GM12878 (cell line): ENCODE measurements around the gene SRD5A1. TPM values are rescaled to one million over a fixed set of nuclear protein-coding genes. Genes with fewer than 3 reads are reported as not detected.

Experiments
- ATAC-seq: fragments of 200-7000 bp; cut with Tn5 transposase; 3 replicates; pipeline ENCODE4 v1.9.1; 2020; ENCODE audit warnings: mild to moderate bottlenecking, moderate library complexity
- BruUV-seq: library from RNA; stranded (reverse); fragments of 400-500 nt; replicated peaks from 2 replicates; lab custom pipeline; 2021; lab: Mats Ljungman, UMichigan
- CTCF ChIA-PET: fragments of 300-600 bp; sonication (Branson Sonifier 250); formaldehyde crosslinking; extraction: SDS; loops from one replicate; lab custom pipeline; 2021; ENCODE audit warnings: inconsistent platforms; lab: Yijun Ruan, JAX
- POLR2A ChIA-PET: fragments of 350-600 bp; formaldehyde crosslinking; extraction: SDS; loops from one replicate; lab custom pipeline; 2021; ENCODE audit warnings: inconsistent platforms; lab: Charles Lee
- RAD21 ChIA-PET: fragments of 300-600 bp; sonication (Branson Sonifier 250); formaldehyde crosslinking; loops from one replicate; lab custom pipeline; 2023; ENCODE audit warnings: antibody characterized with exemption; ENCODE audit not compliant: unreplicated experiment; lab: Charles Lee
- SMC1A ChIA-PET: fragments of 300-600 bp; sonication (Branson Sonifier 250); formaldehyde crosslinking; loops from one replicate; lab custom pipeline; 2023; ENCODE audit not compliant: unreplicated experiment, uncharacterized antibody; lab: Charles Lee
- DNase-seq: peaks from one replicate; pipeline ENCODE4 v3.0.0-alpha.2; 2011; ENCODE audit warnings: low read depth, low spot score
- FAIRE-seq: peaks from 3 replicates; lab custom pipeline; 2011; peaks lifted over from hg19 to GRCh38; lab: Jason Lieb, UNC
- H2AFZ ChIP-seq: 2 replicates; pipeline ENCODE4 v1.6.0; 2011; ENCODE audit warnings: low read depth, low read length, control low read depth; ENCODE audit not compliant: control insufficient read depth
- H3K27ac ChIP-seq: 2 replicates; pipeline ENCODE4 v1.5.1; 2011; ENCODE audit warnings: control low read depth; ENCODE audit not compliant: control insufficient read depth, insufficient read depth
- H3K27me3 ChIP-seq, 2 experiments: replicated peaks in 1 of 2; 2 replicates each; pipeline versions ENCODE4 v1.6.0 to v1.6.1; 2011; ENCODE audit warnings: low read length in 1 of 2; ENCODE audit not compliant: control insufficient read depth in 2 of 2, insufficient read depth in 2 of 2
- H3K36me3 ChIP-seq, 2 experiments: 2 replicates each; pipeline ENCODE4 v1.5.1; 2011; ENCODE audit warnings: low read length in 1 of 2; ENCODE audit not compliant: control insufficient read depth in 2 of 2, insufficient read depth in 2 of 2
- H3K4me1 ChIP-seq: 2 replicates; pipeline ENCODE4 v1.6.1; 2011; ENCODE audit warnings: mild to moderate bottlenecking, low read length, moderate library complexity, mixed read lengths; ENCODE audit not compliant: control insufficient read depth, insufficient read depth
- H3K4me2 ChIP-seq: 2 replicates; pipeline ENCODE4 v1.6.0; 2011; ENCODE audit warnings: control low read depth; ENCODE audit not compliant: control insufficient read depth, insufficient read depth
- H3K4me3 ChIP-seq: fragments of 200-600 bp; sonication (generic); 2 replicates; pipeline ENCODE4 v1.5.1; 2016
- H3K79me2 ChIP-seq: 2 replicates; pipeline ENCODE4 v1.6.0; 2011; ENCODE audit warnings: low read length; ENCODE audit not compliant: control insufficient read depth, insufficient read depth
- H3K9ac ChIP-seq: 2 replicates; pipeline ENCODE4 v1.8.0; 2011; ENCODE audit warnings: low read length, control low read depth, mixed read lengths; ENCODE audit not compliant: control insufficient read depth, insufficient read depth
- H3K9me3 ChIP-seq: replicated peaks from 3 replicates; pipeline ENCODE4 v1.5.1; 2011; ENCODE audit warnings: mild to moderate bottlenecking, low read length; ENCODE audit not compliant: control insufficient read depth, insufficient read depth
- H4K20me1 ChIP-seq: 2 replicates; pipeline ENCODE4 v1.6.0; 2011; ENCODE audit not compliant: control insufficient read depth, insufficient read depth
- CBFB ChIP-seq: IDR thresholded peaks from 2 replicates; pipeline ENCODE4 v1.6.1; 2016; ENCODE audit warnings: antibody characterized with exemption, low read depth
- CBX5 ChIP-seq: sonication (generic); IDR thresholded peaks from 2 replicates; pipeline ENCODE4 v1.6.1; 2016; ENCODE audit warnings: low read depth, moderate library complexity, mild to moderate bottlenecking, inconsistent platforms
- CUX1 ChIP-seq: IDR thresholded peaks from 2 replicates; pipeline ENCODE4 v1.6.1; 2012; ENCODE audit warnings: improper control_type of control experiment, low read depth, low read length; ENCODE audit not compliant: insufficient replicate concordance
- PML ChIP-seq: IDR thresholded peaks from 2 replicates; pipeline ENCODE4 v1.6.1; 2012; ENCODE audit warnings: low read length, inconsistent platforms
- SMAD1 ChIP-seq: fragments of 450-650 bp; IDR thresholded peaks from 2 replicates; pipeline ENCODE4 v1.6.1; 2018; ENCODE audit warnings: mild to moderate bottlenecking, low read depth; ENCODE audit not compliant: partially characterized antibody
- SREBF2 ChIP-seq: IDR thresholded peaks from 2 replicates; pipeline ENCODE4 v1.6.1; 2012; ENCODE audit warnings: mild to moderate bottlenecking, low read length
- USF2 ChIP-seq: IDR thresholded peaks from 2 replicates; pipeline ENCODE4 v1.6.1; 2011; ENCODE audit warnings: low read depth, low read length, improper control_type of control experiment, borderline replicate concordance
- WRNIP1 ChIP-seq: IDR thresholded peaks from 2 replicates; pipeline ENCODE4 v1.6.1; 2011; ENCODE audit warnings: low read depth, low read length, improper control_type of control experiment, borderline replicate concordance
- ZNF24 ChIP-seq: fragments of 450-650 bp; IDR thresholded peaks from 2 replicates; pipeline ENCODE4 v1.6.1; 2017; ENCODE audit warnings: antibody characterized with exemption, mild to moderate bottlenecking
- ZNF687 ChIP-seq: fragments of 450-650 bp; IDR thresholded peaks from 2 replicates; pipeline ENCODE4 v1.6.1; 2017; ENCODE audit warnings: mild to moderate bottlenecking, moderate library complexity
- WGBS: methylation state at CpG from one replicate; pipeline ENCODE4 v1.1.6; 2016; ENCODE audit warnings: low lambda C conversion rate; ENCODE audit not compliant: insufficient replicate concordance, insufficient coverage; ENCODE audit errors: missing lambda C conversion rate; 5-methylcytosine and 5-hydroxymethylcytosine counted together
- in situ Hi-C: fragments of 300-500 bp; cut with MboI; formaldehyde crosslinking; loops from 9 replicates; pipeline ENCODE4 v1.14.3; 2018; ENCODE audit warnings: mixed read lengths
- intact Hi-C: fragments of 100-400 bp; cut with micrococcal nuclease; formaldehyde crosslinking; loops from one replicate; pipeline ENCODE4 v1.14.2; 2022; ENCODE audit not compliant: unreplicated experiment
- polyA plus RNA-seq, 11 experiments: library from polyadenylated mRNA; depleted of rRNA in 4 of 11; unstranded in 6 of 11; stranded (reverse) in 5 of 11; fragments of >200 nt; fragmentation: Nextera tagmentation in 4 of 11; fragmentation: Illumina TruSeq in 1 of 11; extraction: Ambion mirVana in 4 of 11; extraction: Trizol in 1 of 11; gene quantifications; 1 replicate in 1 of 11; 2 replicates in 10 of 11; pipeline versions ENCODE4 v1.2.1 to v1.2.3, GENCODE V29; 2011 to 2016; ENCODE audit warnings: inconsistent platforms in 2 of 11, missing spikeins in 2 of 11, low read depth in 1 of 11
- total RNA-seq, 4 experiments: library from RNA; depleted of rRNA in 3 of 4; stranded (reverse); fragments of >200 nt in 3 of 4; fragmentation: Illumina TruSeq in 1 of 4; extraction: Trizol in 1 of 4; gene quantifications; 2 replicates each; pipeline versions ENCODE4 v1.2.1 to v1.2.3, GENCODE V29; 2013 to 2021
- TF ChIP-seq, protein P1 (sequence below): IDR thresholded peaks from 2 replicates; pipeline ENCODE4 v1.6.1; 2012; ENCODE audit warnings: low read depth, low read length, improper control_type of control experiment

SRD5A1 gene
- total and polyA plus RNA-seq, 10 of the 15 experiments (the other 5 are each of a cell fraction or from before 2014, with no cell fraction given): 0.76 to 20.1 (median 12.3) TPM

GRCh38 chr5:6720561-6720921 lies 87.3 kb downstream of the SRD5A1 start:
- Histone ChIP-seq H3K4me1 (peaks cover 41% of the 10 kb centered on the region), H3K79me2 (peaks cover 97% of the 10 kb centered on the region), H3K9me3 (no peaks in the 10 kb centered on the region), H3K4me2 (peak overlapping the region; percentile 78), H4K20me1 (peaks cover 18% of the 10 kb centered on the region), H3K9ac (no peak overlapping the region), H3K27ac (no peak overlapping the region), H3K36me3 (peaks cover 7 to 20% of the 10 kb centered on the region in 2 experiments; a peak in 3 of 4 replicates), H3K4me3 (no peak overlapping the region), H2AFZ (no peak overlapping the region), H3K27me3 (no peaks in the 10 kb centered on the region)
- in situ Hi-C loops (no loop called here), intact Hi-C loops (no loop called here)
- no peak for FAIRE-seq
- BruUV-seq: no TSS peak
- SMC1A ChIA-PET: interaction anchor here (1.8 kb wide), 1 partner anchor 8 kb away, joined by 7 read pairs; no protein-coding TSS in a partner anchor
- no peak for DNase-seq
- ATAC-seq: no peak
- 96% methylated on average over 5 of the region's 6 CpGs for WGBS
- RAD21 ChIA-PET: interaction anchor here (1.7 kb wide), 1 partner anchor 9 kb away, joined by 3 read pairs; no protein-coding TSS in a partner anchor
- CTCF ChIA-PET: interaction anchor here (0.8 to 1.6 kb wide), 3 partner anchors 8 to 17 kb away, joined by 3 read pairs; no protein-coding TSS in a partner anchor
- POLR2A ChIA-PET: interaction anchor here (3.3 kb wide), 1 partner anchor 16 kb away, joined by 23 read pairs; no protein-coding TSS in a partner anchor
- TF ChIP-seq ZNF24: no peak
- no peak for TF ChIP-seq SMAD1
- no peak for TF ChIP-seq ZNF687
- no peak for TF ChIP-seq SREBF2
- TF ChIP-seq WRNIP1: no peak
- TF ChIP-seq CBX5: no peak
- TF ChIP-seq, protein P1, sequence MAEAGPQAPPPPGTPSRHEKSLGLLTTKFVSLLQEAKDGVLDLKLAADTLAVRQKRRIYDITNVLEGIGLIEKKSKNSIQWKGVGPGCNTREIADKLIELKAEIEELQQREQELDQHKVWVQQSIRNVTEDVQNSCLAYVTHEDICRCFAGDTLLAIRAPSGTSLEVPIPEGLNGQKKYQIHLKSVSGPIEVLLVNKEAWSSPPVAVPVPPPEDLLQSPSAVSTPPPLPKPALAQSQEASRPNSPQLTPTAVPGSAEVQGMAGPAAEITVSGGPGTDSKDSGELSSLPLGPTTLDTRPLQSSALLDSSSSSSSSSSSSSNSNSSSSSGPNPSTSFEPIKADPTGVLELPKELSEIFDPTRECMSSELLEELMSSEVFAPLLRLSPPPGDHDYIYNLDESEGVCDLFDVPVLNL: no peak
- no peak for TF ChIP-seq CBFB
- no peak for TF ChIP-seq CUX1
- no peak for TF ChIP-seq PML
- no peak for TF ChIP-seq USF2
